ENCODE results near the gene NDRG3.

DNA sequence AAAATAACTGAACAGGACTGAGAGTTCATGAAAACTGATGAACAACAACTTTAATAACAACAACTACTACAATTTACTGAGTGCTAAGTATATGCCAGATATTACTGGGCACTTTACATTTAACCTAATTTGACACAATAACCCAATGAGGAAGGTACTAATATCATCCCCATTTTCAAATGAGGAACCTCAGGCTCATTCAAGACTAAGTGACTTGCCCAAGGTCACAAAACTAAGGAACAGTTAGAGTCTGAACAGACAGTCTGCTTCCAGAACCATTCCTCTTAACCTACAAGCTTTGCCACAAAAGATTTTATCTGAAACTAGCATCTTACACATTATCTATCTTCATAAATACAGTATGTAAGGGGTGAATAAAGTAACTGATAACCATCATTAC, 10.6 kb upstream of the NDRG3 start:
- TF ChIP-seq, protein P1, sequence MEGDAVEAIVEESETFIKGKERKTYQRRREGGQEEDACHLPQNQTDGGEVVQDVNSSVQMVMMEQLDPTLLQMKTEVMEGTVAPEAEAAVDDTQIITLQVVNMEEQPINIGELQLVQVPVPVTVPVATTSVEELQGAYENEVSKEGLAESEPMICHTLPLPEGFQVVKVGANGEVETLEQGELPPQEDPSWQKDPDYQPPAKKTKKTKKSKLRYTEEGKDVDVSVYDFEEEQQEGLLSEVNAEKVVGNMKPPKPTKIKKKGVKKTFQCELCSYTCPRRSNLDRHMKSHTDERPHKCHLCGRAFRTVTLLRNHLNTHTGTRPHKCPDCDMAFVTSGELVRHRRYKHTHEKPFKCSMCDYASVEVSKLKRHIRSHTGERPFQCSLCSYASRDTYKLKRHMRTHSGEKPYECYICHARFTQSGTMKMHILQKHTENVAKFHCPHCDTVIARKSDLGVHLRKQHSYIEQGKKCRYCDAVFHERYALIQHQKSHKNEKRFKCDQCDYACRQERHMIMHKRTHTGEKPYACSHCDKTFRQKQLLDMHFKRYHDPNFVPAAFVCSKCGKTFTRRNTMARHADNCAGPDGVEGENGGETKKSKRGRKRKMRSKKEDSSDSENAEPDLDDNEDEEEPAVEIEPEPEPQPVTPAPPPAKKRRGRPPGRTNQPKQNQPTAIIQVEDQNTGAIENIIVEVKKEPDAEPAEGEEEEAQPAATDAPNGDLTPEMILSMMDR (IDR thresholded peaks at IDR 0.05): no peak
- TF ChIP-seq POLR2A (IDR thresholded peaks at IDR 0.05) (no peak), EP300 (IDR thresholded peaks at IDR 0.05) (no peak)
